GM18526 (cell line): ENCODE measurements around the gene FAM53A.

ENCODE experiments used
- POLR2A ChIP-seq: IDR thresholded peaks from 3 replicates; pipeline ENCODE4 v1.6.1; 2011; ENCODE audit not compliant: insufficient read length; ENCODE audit errors: extremely low read depth

FAM53A gene

DNA sequence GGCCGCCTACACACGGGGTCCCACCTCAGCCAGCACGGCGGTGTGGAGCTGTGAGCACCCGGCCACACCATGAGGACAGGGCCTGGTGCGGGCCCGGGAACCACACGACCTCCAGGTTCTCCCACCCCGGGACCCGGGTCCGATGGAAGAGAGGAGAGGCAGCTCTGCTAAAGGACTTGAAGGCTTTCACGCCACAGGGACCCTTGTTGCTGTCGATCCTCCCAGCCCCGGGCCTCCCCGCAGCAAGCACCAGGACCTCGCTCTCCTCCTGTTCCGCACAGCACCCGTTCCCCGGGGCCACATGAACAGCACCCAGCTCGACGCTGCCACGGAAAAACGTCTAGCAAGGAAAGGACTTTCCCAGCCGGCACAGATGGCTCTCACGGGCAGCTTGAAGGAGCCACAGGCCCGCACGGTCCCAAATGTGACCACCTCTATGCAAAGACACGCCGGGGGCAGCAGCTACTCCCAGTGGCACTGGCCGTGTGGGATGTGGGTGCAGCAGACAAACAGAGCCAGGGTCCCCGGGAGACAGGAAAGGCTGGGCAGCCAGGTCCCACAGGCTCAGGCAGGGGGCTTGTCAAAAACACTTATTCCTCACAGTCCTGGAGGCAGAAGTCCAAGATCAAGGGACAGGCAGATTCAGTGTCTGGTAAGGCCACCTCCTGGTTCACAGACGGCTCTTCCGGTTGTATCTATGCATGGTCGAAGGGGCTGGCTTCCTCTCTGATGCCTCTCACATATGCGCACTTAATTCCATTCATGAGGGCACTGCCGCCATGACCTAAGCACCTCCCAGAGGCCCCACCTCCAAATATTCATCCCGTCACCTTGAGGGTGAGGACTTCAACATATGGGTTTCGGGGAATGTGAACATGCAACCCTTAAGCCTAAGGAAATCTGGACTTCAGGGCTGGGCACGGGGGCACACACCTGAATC, 24.7 kb downstream of the FAM53A start:
- TF ChIP-seq POLR2A = no peak

DNA sequence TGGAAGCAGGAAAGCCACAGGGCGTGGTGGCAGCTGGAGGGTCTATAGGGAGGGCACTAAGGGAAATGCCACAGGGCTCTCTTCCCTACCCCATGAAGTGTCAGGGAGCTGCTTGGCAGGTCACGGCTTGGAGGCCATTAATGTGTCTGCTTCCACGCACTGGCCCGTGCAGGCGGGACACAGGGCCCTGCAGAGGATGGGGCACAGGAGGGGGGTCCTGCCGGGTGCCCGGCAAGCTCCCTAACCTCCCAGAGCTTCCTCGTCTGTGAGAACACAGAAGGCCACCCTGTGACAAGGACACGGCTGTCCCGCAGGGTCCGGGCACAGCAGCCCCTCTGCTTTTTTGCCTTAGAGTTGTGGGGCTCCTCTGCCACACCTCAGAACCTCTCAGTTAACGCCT, 25.5 kb downstream of the FAM53A start:
- TF ChIP-seq POLR2A = no peak

DNA sequence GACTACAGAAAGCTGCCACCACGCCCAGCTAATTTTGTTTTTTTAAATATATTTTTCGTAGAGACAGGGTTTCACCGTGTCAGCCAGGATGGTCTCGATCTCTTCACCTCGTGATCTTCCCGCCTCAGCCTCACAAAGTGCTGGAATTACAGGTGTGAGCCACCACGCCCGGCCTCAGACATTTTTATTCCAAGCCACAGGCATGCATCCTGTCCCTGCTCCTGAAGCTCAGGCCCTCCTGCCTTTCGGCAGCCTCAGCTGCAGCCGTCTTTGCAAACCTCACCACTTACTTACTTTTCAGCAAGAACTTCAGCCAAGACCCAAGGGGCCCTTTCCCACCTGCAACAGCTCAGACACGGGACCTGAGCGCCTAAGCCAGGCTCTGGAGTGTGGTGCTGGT, 26.0 kb downstream of the FAM53A start:
- no peak for TF ChIP-seq POLR2A

- no peak for TF ChIP-seq POLR2A
Measured at GRCh38 chr4:1656986-1657385, 27.1 kb downstream of the FAM53A start.

DNA sequence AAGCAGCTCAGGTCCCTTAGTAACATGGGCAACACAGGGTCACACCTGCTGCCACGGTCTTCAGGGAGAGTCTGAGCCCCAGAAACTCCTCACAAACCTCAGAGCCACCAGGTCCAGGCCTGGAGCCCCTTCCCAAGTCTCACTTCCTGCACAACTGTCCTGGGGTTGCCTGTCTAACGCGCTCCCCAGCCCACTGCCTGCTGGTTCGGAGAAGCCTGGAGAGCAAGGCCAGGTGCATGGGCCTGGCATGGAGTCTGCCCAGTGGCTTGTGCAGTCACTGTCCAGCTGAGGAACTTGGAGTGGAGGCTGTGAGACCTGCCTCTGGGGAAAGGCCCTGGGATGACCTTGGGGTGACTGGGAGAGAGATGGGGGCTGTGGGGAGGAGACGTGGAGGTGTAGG, 28.0 kb downstream of the FAM53A start:
- TF ChIP-seq POLR2A = no peak

- TF ChIP-seq POLR2A = no peak
Measured at GRCh38 chr4:1655676-1656075, 28.4 kb downstream of the FAM53A start.

- TF ChIP-seq POLR2A = no peak
Measured at GRCh38 chr4:1655081-1655480, 29.0 kb downstream of the FAM53A start.

GRCh38 chr4:1654216-1654955, 29.7 kb downstream of the FAM53A start:
- TF ChIP-seq POLR2A = no peak

DNA sequence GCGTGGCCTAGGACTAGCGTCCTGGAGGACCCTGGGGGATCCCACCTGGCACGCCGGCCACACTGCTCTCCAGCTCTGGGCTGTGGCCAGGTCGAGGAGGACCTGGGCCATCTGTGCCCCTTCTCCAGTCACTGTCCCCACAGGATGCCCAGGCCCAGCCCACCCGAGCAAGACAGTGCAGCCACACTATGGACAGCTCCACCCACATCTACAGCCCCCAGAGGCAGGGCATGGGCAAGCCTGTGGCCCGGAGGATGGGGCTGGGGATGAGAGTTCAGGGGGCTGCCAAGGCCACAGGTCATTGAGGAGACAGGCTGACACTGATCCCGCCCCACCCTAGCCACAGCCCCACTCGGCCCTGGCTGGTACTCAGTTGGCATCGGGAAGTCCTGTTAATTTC, 30.3 kb downstream of the FAM53A start:
- TF ChIP-seq POLR2A = no peak

GRCh38 chr4:1652088-1652487, 32.0 kb downstream of the FAM53A start:
- no peak for TF ChIP-seq POLR2A

DNA sequence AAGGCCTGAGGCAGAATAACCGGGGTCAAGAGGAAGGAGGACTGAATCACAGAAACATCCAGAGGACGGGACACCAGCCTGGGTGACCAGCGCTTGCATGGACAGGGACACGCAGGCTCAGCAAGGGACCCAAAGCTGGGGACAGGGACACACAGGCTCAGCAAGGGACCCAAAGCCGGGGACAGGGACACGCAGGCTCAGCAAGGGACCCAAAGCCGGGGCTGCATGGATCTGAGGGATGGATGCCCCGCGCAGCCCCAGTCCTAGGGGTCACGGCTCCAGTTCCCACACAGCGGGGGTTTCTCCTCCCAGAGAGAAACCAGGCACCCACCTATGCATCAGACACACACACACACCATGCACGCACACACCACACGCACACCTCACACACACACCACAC, 32.5 kb downstream of the FAM53A start:
- no peak for TF ChIP-seq POLR2A

- no peak for TF ChIP-seq POLR2A
Measured at GRCh38 chr4:1648962-1649361, 35.2 kb downstream of the FAM53A start.

- no peak for TF ChIP-seq POLR2A
Measured at GRCh38 chr4:1647432-1647831, 36.7 kb downstream of the FAM53A start.

DNA sequence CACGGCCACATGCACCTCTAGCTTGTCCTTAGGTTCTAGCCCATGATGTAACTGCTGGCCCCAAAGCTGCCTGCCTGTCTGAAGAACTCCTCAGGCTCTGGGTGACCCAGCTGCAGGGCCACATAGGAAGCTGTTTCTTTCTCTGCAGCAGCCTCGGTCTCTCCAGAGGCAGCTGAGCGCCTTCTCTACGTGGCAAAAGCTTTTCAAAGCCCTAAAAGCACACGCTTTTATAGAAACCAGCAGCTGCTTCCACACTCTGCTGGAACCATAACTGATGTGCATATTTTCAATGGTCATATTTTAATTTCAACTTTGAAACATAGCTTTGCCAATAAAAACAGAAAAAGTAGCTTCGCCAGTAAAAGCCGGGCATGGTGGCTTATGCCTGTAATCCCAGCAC, 37.4 kb downstream of the FAM53A start:
- TF ChIP-seq POLR2A = no peak

- no peak for TF ChIP-seq POLR2A
Measured at GRCh38 chr4:1644891-1645657, 39.0 kb downstream of the FAM53A start.
